H1 (cell line): ENCODE data around the gene ERCC6. TPM values are rescaled to one million over a fixed set of nuclear protein-coding genes. Genes with fewer than 3 reads are reported as not detected.

Experiments used
- CTCF ChIA-PET: fragments of 300-600 bp; sonication (Branson Sonifier 250); formaldehyde crosslinking; loops from one replicate; lab custom pipeline; 2021; ENCODE audit not compliant: partially characterized antibody; lab: Charles Lee
- POLR2A ChIA-PET: fragments of 300-600 bp; sonication (Branson Sonifier 250); formaldehyde crosslinking; loops from one replicate; lab custom pipeline; 2021; ENCODE audit warnings: inconsistent platforms; ENCODE audit not compliant: partially characterized antibody; lab: Charles Lee
- DNase-seq, 2 experiments: peaks; one replicate each; pipeline versions ENCODE4 v3.0.0 to v3.0.0-alpha.2; 2010 to 2022; ENCODE audit warnings: low spot score in 2 of 2, low read depth in 1 of 2, mixed read lengths in 1 of 2
- FAIRE-seq: peaks from 2 replicates; lab custom pipeline; 2011; peaks lifted over from hg19 to GRCh38; lab: Jason Lieb, UNC
- H2AFZ ChIP-seq: 2 replicates; pipeline ENCODE4 v1.8.1; 2012; ENCODE audit warnings: low read length, inconsistent platforms
- H2AK5ac ChIP-seq: 2 replicates; pipeline ENCODE4 v1.6.1; 2013; ENCODE audit warnings: low read depth, low read length
- H2BK120ac ChIP-seq: replicated peaks from 2 replicates; pipeline ENCODE3; 2013; ENCODE audit warnings: low read depth, low read length, inconsistent platforms
- H2BK12ac ChIP-seq: 2 replicates; pipeline ENCODE4 v1.6.1; 2013; ENCODE audit warnings: low read depth, low read length
- H2BK15ac ChIP-seq: 2 replicates; pipeline ENCODE4 v1.6.1; 2013; ENCODE audit warnings: low read length
- H2BK20ac ChIP-seq: 2 replicates; pipeline ENCODE4 v1.6.1; 2013; ENCODE audit warnings: low read length
- H2BK5ac ChIP-seq: 2 replicates; pipeline ENCODE4 v1.6.1; 2013; ENCODE audit warnings: low read depth, low read length
- H3K14ac ChIP-seq: 2 replicates; pipeline ENCODE4 v1.6.1; 2013; ENCODE audit warnings: inconsistent platforms; ENCODE audit not compliant: insufficient read length
- H3K18ac ChIP-seq: 2 replicates; pipeline ENCODE4 v1.6.1; 2013; ENCODE audit warnings: low read length; ENCODE audit errors: extremely low read depth
- H3K23ac ChIP-seq: 2 replicates; pipeline ENCODE4 v1.6.1; 2013; ENCODE audit warnings: inconsistent platforms; ENCODE audit not compliant: insufficient read length
- H3K23me2 ChIP-seq: 2 replicates; pipeline ENCODE4 v1.6.1; 2013; ENCODE audit warnings: low read depth, low read length
- H3K27ac ChIP-seq: 2 replicates; pipeline ENCODE4 v1.6.1; 2011; ENCODE audit warnings: low read depth, low read length, inconsistent platforms
- H3K27me3 ChIP-seq, 4 experiments: replicated peaks in 1 of 4; 1 replicate in 1 of 4; 2 replicates in 3 of 4; pipeline versions ENCODE4 v1.6.1 to v1.8.1; 2011 to 2013; ENCODE audit warnings: low read length in 3 of 4, mild to moderate bottlenecking in 3 of 4, inconsistent platforms in 2 of 4, mixed read lengths in 2 of 4, moderate library complexity in 1 of 4; ENCODE audit not compliant: control insufficient read depth in 3 of 4, insufficient read depth in 3 of 4; ENCODE audit errors: extremely low read depth in 1 of 4
- H3K36me3 ChIP-seq, 4 experiments: 2 replicates each; pipeline versions ENCODE4 v1.6.1 to v1.8.1; 2011 to 2013; ENCODE audit warnings: mild to moderate bottlenecking in 4 of 4, low read length in 3 of 4, moderate library complexity in 2 of 4, control low read depth in 1 of 4, inconsistent platforms in 1 of 4; ENCODE audit not compliant: insufficient read depth in 4 of 4, control insufficient read depth in 2 of 4
- H3K4ac ChIP-seq: replicated peaks from 2 replicates; pipeline ENCODE3; 2013; ENCODE audit warnings: low read length, low read depth, mixed read lengths, inconsistent platforms; ENCODE audit not compliant: insufficient read length
- H3K4me1 ChIP-seq, 4 experiments: replicated peaks in 1 of 4; 1 replicate in 1 of 4; 2 replicates in 3 of 4; pipeline versions ENCODE4 v1.6.1 to v1.8.1; 2011 to 2013; ENCODE audit warnings: low read length in 3 of 4, inconsistent platforms in 2 of 4, mixed read lengths in 1 of 4; ENCODE audit not compliant: insufficient read depth in 4 of 4, control insufficient read depth in 3 of 4
- H3K4me2 ChIP-seq, 2 experiments: 2 replicates each; pipeline versions ENCODE4 v1.6.1 to v1.8.1; 2011 to 2013; ENCODE audit warnings: low read depth in 2 of 2, low read length in 2 of 2, control low read depth in 1 of 2, inconsistent platforms in 1 of 2, mild to moderate bottlenecking in 1 of 2; ENCODE audit not compliant: insufficient read depth in 1 of 2
- H3K4me3 ChIP-seq, 4 experiments: fragments of 200-600, 300-600 bp in 1 of 4; sonication (generic), shearing (Covaris generic), sonication (Bioruptor Twin) in 1 of 4; 2 replicates each; pipeline versions ENCODE4 v1.5.1 to v1.8.1; 2011 to 2016; ENCODE audit warnings: low read length in 4 of 4, low read depth in 3 of 4, control low read depth in 2 of 4, inconsistent platforms in 2 of 4, mild to moderate bottlenecking in 2 of 4, mixed read lengths in 1 of 4, moderate library complexity in 1 of 4; ENCODE audit not compliant: insufficient read depth in 2 of 4; ENCODE audit errors: extremely low read depth in 1 of 4
- H3K56ac ChIP-seq: replicated peaks from 2 replicates; pipeline ENCODE3; 2013; ENCODE audit warnings: low read depth, mild to moderate bottlenecking, mixed read lengths, low read length, inconsistent platforms; ENCODE audit not compliant: insufficient read length
- H3K79me1 ChIP-seq: 2 replicates; pipeline ENCODE4 v1.6.1; 2013; ENCODE audit warnings: low read depth, low read length, control low read depth
- H3K79me2 ChIP-seq, 2 experiments: 2 replicates each; pipeline versions ENCODE4 v1.6.1 to v1.8.1; 2012 to 2013; ENCODE audit warnings: low read length in 2 of 2, mild to moderate bottlenecking in 2 of 2, inconsistent platforms in 1 of 2; ENCODE audit not compliant: insufficient read depth in 2 of 2, control insufficient read depth in 1 of 2
- H3K9ac ChIP-seq, 4 experiments: replicated peaks in 1 of 4; 1 replicate in 1 of 4; 2 replicates in 3 of 4; pipeline versions ENCODE4 v1.6.1 to v1.8.1; 2011 to 2013; ENCODE audit warnings: low read depth in 3 of 4, low read length in 3 of 4, control low read depth in 2 of 4, mild to moderate bottlenecking in 2 of 4, moderate library complexity in 2 of 4, inconsistent platforms in 1 of 4; ENCODE audit errors: extremely low read depth in 1 of 4
- H3K9me3 ChIP-seq, 2 experiments: 2 replicates each; pipeline versions ENCODE4 v1.6.1 to v1.8.1; 2012 to 2013; ENCODE audit warnings: mild to moderate bottlenecking in 2 of 2, moderate library complexity in 2 of 2, control low read depth in 1 of 2, inconsistent platforms in 1 of 2, low read depth in 1 of 2, low read length in 1 of 2, mixed read lengths in 1 of 2; ENCODE audit not compliant: insufficient read depth in 2 of 2
- H4K20me1 ChIP-seq, 2 experiments: replicated peaks in 1 of 2; 2 replicates each; pipeline versions ENCODE3 to v1.8.1; 2011 to 2013; ENCODE audit warnings: inconsistent platforms in 2 of 2, low read length in 2 of 2, mild to moderate bottlenecking in 1 of 2; ENCODE audit not compliant: insufficient read depth in 2 of 2, control insufficient read depth in 1 of 2
- H4K5ac ChIP-seq: 2 replicates; pipeline ENCODE4 v1.6.1; 2013; ENCODE audit warnings: low read length, low read depth, mixed read lengths, inconsistent platforms; ENCODE audit not compliant: insufficient read length
- H4K8ac ChIP-seq: 2 replicates; pipeline ENCODE4 v1.8.0; 2013; ENCODE audit warnings: mild to moderate bottlenecking, moderate library complexity, low read length, inconsistent platforms; ENCODE audit not compliant: insufficient read depth; ENCODE audit errors: extremely low read depth
- H4K91ac ChIP-seq: replicated peaks from 2 replicates; pipeline ENCODE3; 2013; ENCODE audit warnings: low read length, mixed read lengths, inconsistent platforms; ENCODE audit not compliant: insufficient read length
- ASH2L ChIP-seq: fragments of 200-600, 300-600 bp; sonication (generic); IDR thresholded peaks from one replicate; pipeline ENCODE4 v1.7.1; 2017; ENCODE audit warnings: low read length
- EGR1 ChIP-seq: IDR thresholded peaks from 2 replicates; pipeline ENCODE4 v1.6.1; 2011; ENCODE audit warnings: low read depth, low read length, borderline replicate concordance
- EZH2 ChIP-seq: fragments of 200-600 bp; sonication (generic); IDR thresholded peaks from 2 replicates; pipeline ENCODE4 v1.7.1; 2012; ENCODE audit warnings: low read depth, mild to moderate bottlenecking, moderate library complexity, low read length, inconsistent platforms; ENCODE audit not compliant: severe bottlenecking
- FOSL1 ChIP-seq: IDR thresholded peaks from 2 replicates; pipeline ENCODE4 v1.6.1; 2011; ENCODE audit warnings: mild to moderate bottlenecking, low read depth, low read length, moderate library complexity; ENCODE audit not compliant: insufficient read depth
- HDAC2 ChIP-seq, 2 experiments: fragments of 300-600 bp in 1 of 2; sonication (generic) in 1 of 2; IDR thresholded peaks; 2 replicates each; pipeline ENCODE4 v1.6.1; 2011 to 2012; ENCODE audit warnings: low read depth in 2 of 2, low read length in 2 of 2, mild to moderate bottlenecking in 2 of 2, moderate library complexity in 2 of 2, borderline replicate concordance in 1 of 2, inconsistent platforms in 1 of 2
- HDAC6 ChIP-seq: IDR thresholded peaks from one replicate; pipeline ENCODE4 v1.7.1; 2012; ENCODE audit warnings: low read depth, mild to moderate bottlenecking, inconsistent platforms, low read length, moderate library complexity
- JUN ChIP-seq: IDR thresholded peaks from 2 replicates; pipeline ENCODE4 v1.6.1; 2011; ENCODE audit warnings: low read depth, mild to moderate bottlenecking, improper control_type of control experiment, low read length
- RBBP5 ChIP-seq: IDR thresholded peaks from 2 replicates; pipeline ENCODE4 v1.7.1; 2012; ENCODE audit warnings: low read depth, mild to moderate bottlenecking, inconsistent platforms, low read length, moderate library complexity, borderline replicate concordance
- RNF2 ChIP-seq: fragments of 200-900, 300-1000 bp; sonication (generic); IDR thresholded peaks from 2 replicates; pipeline ENCODE4 v1.7.1; 2016; ENCODE audit warnings: borderline replicate concordance, low read depth, mild to moderate bottlenecking, antibody characterized with exemption, low read length; ENCODE audit not compliant: poor library complexity, severe bottlenecking; ENCODE audit errors: missing control alignments
- RXRA ChIP-seq: IDR thresholded peaks from 2 replicates; pipeline ENCODE4 v1.6.1; 2011; ENCODE audit warnings: low read depth, mild to moderate bottlenecking, low read length, moderate library complexity; ENCODE audit not compliant: insufficient read depth
- SIX5 ChIP-seq: IDR thresholded peaks from 2 replicates; pipeline ENCODE4 v1.6.1; 2011; ENCODE audit warnings: mild to moderate bottlenecking, low read depth, low read length
- TBP ChIP-seq: IDR thresholded peaks from 2 replicates; pipeline ENCODE4 v1.6.1; 2011; ENCODE audit warnings: low read depth, low read length, improper control_type of control experiment
- WGBS, 2 experiments: shearing (Covaris generic) in 1 of 2; methylation state at CpG; one replicate each; pipeline versions ENCODE4 v1.1.6 to v1.1.7; 2013 to 2015; ENCODE audit warnings: low lambda C conversion rate in 2 of 2, mixed read lengths in 2 of 2, inconsistent platforms in 1 of 2, low coverage in 1 of 2, missing lambda C conversion rate in 1 of 2; ENCODE audit not compliant: insufficient replicate concordance in 2 of 2, insufficient coverage in 1 of 2, insufficient read length in 1 of 2; ENCODE audit errors: extremely low coverage in 1 of 2, missing lambda C conversion rate in 1 of 2; 5-methylcytosine and 5-hydroxymethylcytosine counted together
- polyA plus RNA-seq, 7 experiments: library from polyadenylated mRNA; depleted of rRNA in 3 of 7; stranded (reverse) in 5 of 7; unstranded in 2 of 7; fragments of >200 nt in 5 of 7; fragments of 200-250 nt in 2 of 7; gene quantifications; 1 replicate in 5 of 7; 2 replicates in 1 of 7; 4 replicates in 1 of 7; pipeline versions ENCODE4 v1.2.1 to v1.2.3, GENCODE V29; 2011 to 2013; ENCODE audit warnings: missing spikeins in 2 of 7, mixed read lengths in 2 of 7
- total RNA-seq: library from RNA; stranded (reverse); fragmentation: NEBNext Ultra II Directional; extraction: Animal tissue kit (Norgen Biotek cat#: 25700); gene quantifications from 2 replicates; pipeline ENCODE4 v1.2.1, GENCODE V29; 2021
- TF ChIP-seq, protein P1 (sequence below): IDR thresholded peaks from 2 replicates; pipeline ENCODE4 v1.6.1; 2011; ENCODE audit warnings: low read length, improper control_type of control experiment

Gene ERCC6
- total and polyA plus RNA-seq, 2 of the 8 experiments (the other 6 are each of a cell fraction or from before 2014, with no cell fraction given), result 4.1 to 11.9 TPM

GRCh38 chr10:49474901-49475300 is 64.0 kb downstream of the ERCC6 start:
- H3K36me3 ChIP-seq, result peaks cover 0 to 3% (median 2%) of the 10 kb centered on the region in 4 experiments; a peak in 2 of 8 replicates
- DNase-seq (no peak), FAIRE-seq (no peak)
- no peaks in the 10 kb centered on the region for H3K9me3 ChIP-seq
- no peak overlapping the region for H3K4me2 ChIP-seq
- H3K18ac ChIP-seq, result no peak overlapping the region
- H3K4ac ChIP-seq, result no peak overlapping the region
- no peaks in the 10 kb centered on the region for H4K20me1 ChIP-seq
- H4K5ac ChIP-seq, result no peak overlapping the region
- H3K56ac ChIP-seq, result no peak overlapping the region
- H2AK5ac ChIP-seq, result no peak overlapping the region
- no peak overlapping the region for H3K23ac ChIP-seq
- H3K4me3 ChIP-seq, result no peak overlapping the region
- H3K27me3 ChIP-seq, result no peaks in the 10 kb centered on the region
- no peaks in the 10 kb centered on the region for H3K4me1 ChIP-seq
- H3K27ac ChIP-seq, result no peak overlapping the region
- H4K8ac ChIP-seq, result no peak overlapping the region
- 76% methylated on average over 3 of the region's 3 CpGs; no CpG with 5 or more reads in 1 of the 2 experiments for WGBS, 2 experiments
- no peak overlapping the region for H2BK120ac ChIP-seq
- no peak overlapping the region for H2BK5ac ChIP-seq
- H2BK20ac ChIP-seq, result no peak overlapping the region
- H2AFZ ChIP-seq, result no peak overlapping the region
- H3K79me1 ChIP-seq, result no peaks in the 10 kb centered on the region
- ChIA-PET CTCF (no interaction called here), POLR2A (no interaction called here)
- no peak overlapping the region for H2BK15ac ChIP-seq
- no peak overlapping the region for H4K91ac ChIP-seq
- H3K23me2 ChIP-seq, result no peaks in the 10 kb centered on the region; the same call in 1 of the 2 replicates
- no peak overlapping the region for H2BK12ac ChIP-seq
- no peaks in the 10 kb centered on the region for H3K79me2 ChIP-seq
- no peak overlapping the region for H3K9ac ChIP-seq
- no peak overlapping the region for H3K14ac ChIP-seq
- TF ChIP-seq TBP (no peak), EGR1 (no peak), SIX5 (no peak), HDAC2 (IDR thresholded peaks at IDR 0.05; ENCODE audit: borderline replicate concordance in 1 of 2, low read depth in 2 of 2, low read length in 2 of 2) (no peak), RXRA (no peak), FOSL1 (no peak), RNF2 (no peak), ASH2L (no peak), EZH2 (no peak), HDAC6 (no peak), RBBP5 (no peak), JUN (no peak)
- TF ChIP-seq, protein P1, sequence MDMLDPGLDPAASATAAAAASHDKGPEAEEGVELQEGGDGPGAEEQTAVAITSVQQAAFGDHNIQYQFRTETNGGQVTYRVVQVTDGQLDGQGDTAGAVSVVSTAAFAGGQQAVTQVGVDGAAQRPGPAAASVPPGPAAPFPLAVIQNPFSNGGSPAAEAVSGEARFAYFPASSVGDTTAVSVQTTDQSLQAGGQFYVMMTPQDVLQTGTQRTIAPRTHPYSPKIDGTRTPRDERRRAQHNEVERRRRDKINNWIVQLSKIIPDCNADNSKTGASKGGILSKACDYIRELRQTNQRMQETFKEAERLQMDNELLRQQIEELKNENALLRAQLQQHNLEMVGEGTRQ, result no peak
